Stimulated activated naive CD8-positive, alpha-beta T cell treated with anti-CD3 and anti-CD28 coated beads, Interleukin-15, Interleukin-2, amounts not matched to agents 100 ng/mL and 50 ng/mL, for 24 hours (primary cell): ENCODE measurements around the gene SLC50A1.

Source experiments
- H3K27ac Mint-ChIP-seq: one replicate; pipeline ENCODE4 v1.8.0; 2021; ENCODE audit warnings: mild to moderate bottlenecking, mixed read lengths
- H3K27me3 Mint-ChIP-seq: one replicate; pipeline ENCODE4 v1.8.0; 2021; ENCODE audit warnings: mixed read lengths
- H3K36me3 Mint-ChIP-seq: one replicate; pipeline ENCODE4 v1.8.0; 2021; ENCODE audit warnings: low read depth, mixed read lengths
- H3K4me1 Mint-ChIP-seq: one replicate; pipeline ENCODE4 v1.8.0; 2021; ENCODE audit warnings: low read depth, mixed read lengths
- H3K4me3 Mint-ChIP-seq: one replicate; pipeline ENCODE4 v1.8.0; 2021; ENCODE audit warnings: mild to moderate bottlenecking, mixed read lengths
- H3K9me3 Mint-ChIP-seq: one replicate; pipeline ENCODE4 v1.8.0; 2021; ENCODE audit warnings: mixed read lengths

Gene SLC50A1

GRCh38 chr1:155125946-155126555 is 9.6 kb upstream of the SLC50A1 start:
- Mint-ChIP-seq H3K9me3 (no peaks in the 10 kb centered on the region), H3K4me1 (peaks cover 36% of the 10 kb centered on the region), H3K36me3 (no peaks in the 10 kb centered on the region), H3K4me3 (peak overlapping the region; percentile 65), H3K27ac (no peak overlapping the region), H3K27me3 (peaks cover 16% of the 10 kb centered on the region)

GRCh38 chr1:155126556-155127104 is 9.0 kb upstream of the SLC50A1 start:
- no peaks in the 10 kb centered on the region for H3K36me3 Mint-ChIP-seq
- H3K4me3 Mint-ChIP-seq, result peak overlapping the region; percentile 65
- peaks cover 36% of the 10 kb centered on the region for H3K4me1 Mint-ChIP-seq
- no peaks in the 10 kb centered on the region for H3K9me3 Mint-ChIP-seq
- H3K27ac Mint-ChIP-seq, result peak overlapping the region; percentile 4
- peaks cover 16% of the 10 kb centered on the region for H3K27me3 Mint-ChIP-seq

- Mint-ChIP-seq H3K4me3 (peak within 1 kb of the TSS; percentile 75), H3K36me3 (no peaks in the 10 kb centered on the region), H3K4me1 (peaks cover 36% of the 10 kb centered on the region), H3K9me3 (no peaks in the 10 kb centered on the region), H3K27ac (peak within 1 kb of the TSS; percentile 36), H3K27me3 (peaks cover 16% of the 10 kb centered on the region)
These were observed 8.3 kb upstream of the SLC50A1 start, which contains the start of gene EFNA1 for GRCh38 chr1:155127105-155127966. EFNA1 (plus strand) TSS chr1:155127876; CDS start chr1:155127978, 102 bp downstream.

GRCh38 chr1:155127967-155128754 is 7.5 kb upstream of the SLC50A1 start:
- Mint-ChIP-seq H3K27me3 (peaks cover 16% of the 10 kb centered on the region), H3K36me3 (no peaks in the 10 kb centered on the region), H3K4me1 (peaks cover 36% of the 10 kb centered on the region), H3K9me3 (no peaks in the 10 kb centered on the region), H3K27ac (peak overlapping the region; percentile 36), H3K4me3 (peak overlapping the region; percentile 75)

- H3K9me3 Mint-ChIP-seq, result no peaks in the 10 kb centered on the region
- H3K4me1 Mint-ChIP-seq, result peaks cover 36% of the 10 kb centered on the region
- H3K27ac Mint-ChIP-seq, result peak overlapping the region; percentile 36
- H3K4me3 Mint-ChIP-seq, result peak overlapping the region; percentile 75
- peaks cover 16% of the 10 kb centered on the region for H3K27me3 Mint-ChIP-seq
- H3K36me3 Mint-ChIP-seq, result no peaks in the 10 kb centered on the region
These were observed 6.7 kb upstream of the SLC50A1 start for GRCh38 chr1:155128755-155129473.

- H3K36me3 Mint-ChIP-seq, result no peaks in the 10 kb centered on the region
- H3K4me1 Mint-ChIP-seq, result peaks cover 47% of the 10 kb centered on the region
- H3K27me3 Mint-ChIP-seq, result peaks cover 16% of the 10 kb centered on the region
- no peaks in the 10 kb centered on the region for H3K9me3 Mint-ChIP-seq
- no peak overlapping the region for H3K4me3 Mint-ChIP-seq
- no peak overlapping the region for H3K27ac Mint-ChIP-seq
These were observed 5.2 kb upstream of the SLC50A1 start for GRCh38 chr1:155130272-155131006.

- Mint-ChIP-seq H3K4me1 (peaks cover 48% of the 10 kb centered on the region), H3K9me3 (no peaks in the 10 kb centered on the region), H3K27ac (no peak overlapping the region), H3K27me3 (peaks cover 16% of the 10 kb centered on the region), H3K36me3 (no peaks in the 10 kb centered on the region), H3K4me3 (no peak overlapping the region)
These were observed 4.4 kb upstream of the SLC50A1 start for GRCh38 chr1:155131285-155131684.

- peaks cover 14% of the 10 kb centered on the region for H3K27me3 Mint-ChIP-seq
- H3K27ac Mint-ChIP-seq, result no peak overlapping the region
- no peaks in the 10 kb centered on the region for H3K36me3 Mint-ChIP-seq
- no peaks in the 10 kb centered on the region for H3K9me3 Mint-ChIP-seq
- H3K4me1 Mint-ChIP-seq, result peaks cover 50% of the 10 kb centered on the region
- H3K4me3 Mint-ChIP-seq, result no peak overlapping the region
These were observed 3.8 kb upstream of the SLC50A1 start for GRCh38 chr1:155131856-155132255.

GRCh38 chr1:155133799-155134281 is 1.8 kb upstream of the SLC50A1 start:
- Mint-ChIP-seq H3K27me3 (no peaks in the 10 kb centered on the region), H3K9me3 (no peaks in the 10 kb centered on the region), H3K4me1 (peaks cover 51% of the 10 kb centered on the region), H3K4me3 (no peak overlapping the region), H3K27ac (no peak overlapping the region), H3K36me3 (peaks cover 17% of the 10 kb centered on the region)

GRCh38 chr1:155134322-155134721 is 1.3 kb upstream of the SLC50A1 start:
- H3K4me1 Mint-ChIP-seq, result peaks cover 49% of the 10 kb centered on the region
- no peaks in the 10 kb centered on the region for H3K9me3 Mint-ChIP-seq
- H3K27ac Mint-ChIP-seq, result no peak overlapping the region
- H3K4me3 Mint-ChIP-seq, result peak overlapping the region; percentile 93
- peaks cover 18% of the 10 kb centered on the region for H3K36me3 Mint-ChIP-seq
- no peaks in the 10 kb centered on the region for H3K27me3 Mint-ChIP-seq

GRCh38 chr1:155134880-155135414 is 705 bp upstream of the SLC50A1 start:
- H3K4me3 Mint-ChIP-seq, result peak overlapping the region; percentile 93
- peaks cover 47% of the 10 kb centered on the region for H3K4me1 Mint-ChIP-seq
- H3K9me3 Mint-ChIP-seq, result no peaks in the 10 kb centered on the region
- H3K36me3 Mint-ChIP-seq, result peaks cover 23% of the 10 kb centered on the region
- H3K27me3 Mint-ChIP-seq, result no peaks in the 10 kb centered on the region
- H3K27ac Mint-ChIP-seq, result peak overlapping the region; percentile 100

- no peaks in the 10 kb centered on the region for H3K27me3 Mint-ChIP-seq
- peaks cover 23% of the 10 kb centered on the region for H3K36me3 Mint-ChIP-seq
- H3K4me3 Mint-ChIP-seq, result peak overlapping the region; percentile 93
- H3K27ac Mint-ChIP-seq, result peak overlapping the region; percentile 100
- peaks cover 49% of the 10 kb centered on the region for H3K4me1 Mint-ChIP-seq
- no peaks in the 10 kb centered on the region for H3K9me3 Mint-ChIP-seq
These were observed 1.1 kb downstream of the SLC50A1 start for GRCh38 chr1:155136748-155137147.

GRCh38 chr1:155137154-155137949 is 1.7 kb downstream of the SLC50A1 start:
- Mint-ChIP-seq H3K27ac (peak overlapping the region; percentile 100), H3K4me1 (peaks cover 49% of the 10 kb centered on the region), H3K36me3 (peaks cover 23% of the 10 kb centered on the region), H3K27me3 (no peaks in the 10 kb centered on the region), H3K9me3 (no peaks in the 10 kb centered on the region), H3K4me3 (peak overlapping the region; percentile 93)
